SHP77 treated with DMSO at 0.1 percent for 48 hours (cell line): Measurements from ENCODE around the gene OMA1.

ENCODE experiments used
- DNase-seq: peaks from one replicate; lab custom pipeline; 2025; lab: John Stamatoyannopoulos, UW

The OMA1 gene

GRCh38 chr1:58459911-58460310 lies 86.6 kb downstream of the OMA1 start:
- DNase-seq = no peak

- DNase-seq = no peak
Observed at GRCh38 chr1:58457023-58457635, 89.4 kb downstream of the OMA1 start.

DNA sequence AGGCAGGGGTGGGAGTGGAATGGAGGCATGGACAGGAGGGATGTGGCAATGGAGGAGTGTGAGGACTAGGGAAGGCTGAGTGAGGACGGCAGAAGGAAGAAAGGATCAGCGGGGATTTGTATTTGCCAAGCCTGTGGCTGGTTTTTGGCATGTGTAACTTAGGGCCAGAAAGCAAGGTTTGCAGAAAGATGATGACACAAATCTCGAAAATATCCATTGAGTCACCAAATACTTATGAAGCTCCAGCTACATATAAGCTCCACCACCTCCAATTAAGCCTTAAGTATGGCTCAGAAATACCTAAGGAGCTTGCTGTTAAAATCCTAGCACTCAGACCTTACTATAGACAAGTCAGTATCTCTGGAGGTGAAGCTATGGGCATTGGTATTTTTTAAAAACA lies 90.1 kb downstream of the OMA1 start:
- no peak for DNase-seq

DNA sequence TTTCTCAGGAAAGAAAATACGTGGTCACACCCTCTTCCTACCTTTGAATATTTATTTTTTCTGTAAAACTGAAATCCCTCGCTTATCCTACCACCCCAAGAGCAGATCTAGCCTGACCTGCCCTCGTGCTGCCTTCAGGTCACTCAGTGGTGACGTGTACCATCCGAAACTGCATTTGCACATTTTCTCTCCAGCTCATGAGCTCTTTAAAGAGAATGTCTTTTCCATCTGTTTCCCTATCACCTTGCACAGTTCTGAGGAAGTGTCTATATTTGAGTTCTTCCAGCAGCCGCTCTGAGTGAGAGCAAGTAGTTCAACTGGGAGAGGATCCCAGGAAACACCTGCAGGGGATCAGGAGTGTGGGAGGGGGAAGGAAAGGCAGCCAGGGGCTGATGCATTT lies 91.7 kb downstream of the OMA1 start:
- no peak for DNase-seq

- no peak for DNase-seq
Observed at GRCh38 chr1:58454385-58454784, 92.1 kb downstream of the OMA1 start.

- no peak for DNase-seq
Observed at GRCh38 chr1:58451560-58452191, 94.8 kb downstream of the OMA1 start.

DNA sequence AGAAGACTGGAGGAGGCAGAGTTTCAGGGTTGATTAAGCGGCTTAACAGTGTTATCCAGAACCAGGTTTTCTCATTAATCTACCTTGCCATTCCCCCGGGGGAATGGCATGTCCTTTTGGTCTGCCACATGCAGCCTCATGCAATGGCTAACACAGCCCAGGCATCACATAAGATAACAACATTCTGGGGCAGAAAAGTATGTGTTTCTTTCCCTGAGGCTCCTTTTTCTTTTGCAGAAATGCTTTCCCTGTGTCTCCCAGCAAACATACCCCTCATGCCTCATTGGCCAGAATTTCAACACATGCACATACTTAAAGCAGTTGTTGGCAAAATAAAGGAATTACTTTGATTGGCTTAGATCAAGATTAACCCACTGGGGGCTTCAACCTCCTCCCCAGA lies 98.6 kb downstream of the OMA1 start:
- no peak for DNase-seq

DNA sequence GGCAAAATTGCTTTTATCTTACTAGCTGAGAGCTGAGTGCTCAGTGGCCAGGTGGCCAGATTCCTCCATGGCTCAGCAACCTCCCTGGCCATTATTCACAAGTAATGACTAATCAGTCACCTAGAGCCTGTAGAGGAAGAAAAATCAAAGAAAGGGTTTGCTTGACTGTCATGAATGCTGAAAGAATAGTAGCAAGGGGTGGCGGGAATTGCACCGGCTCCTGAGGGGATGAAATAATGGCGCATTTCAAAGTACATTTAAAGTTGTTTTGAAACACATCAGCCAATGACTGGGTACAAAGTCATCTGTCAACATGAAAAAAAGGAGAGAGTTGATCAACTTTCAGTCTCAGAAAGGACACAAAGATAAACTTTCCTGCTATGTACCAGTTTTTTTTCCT lies 99.5 kb downstream of the OMA1 start:
- no peak for DNase-seq

- DNase-seq = no peak
Observed at GRCh38 chr1:58446368-58446767, 100.2 kb downstream of the OMA1 start.

- no peak for DNase-seq
Observed at GRCh38 chr1:58443986-58444868, 102.3 kb downstream of the OMA1 start.

DNA sequence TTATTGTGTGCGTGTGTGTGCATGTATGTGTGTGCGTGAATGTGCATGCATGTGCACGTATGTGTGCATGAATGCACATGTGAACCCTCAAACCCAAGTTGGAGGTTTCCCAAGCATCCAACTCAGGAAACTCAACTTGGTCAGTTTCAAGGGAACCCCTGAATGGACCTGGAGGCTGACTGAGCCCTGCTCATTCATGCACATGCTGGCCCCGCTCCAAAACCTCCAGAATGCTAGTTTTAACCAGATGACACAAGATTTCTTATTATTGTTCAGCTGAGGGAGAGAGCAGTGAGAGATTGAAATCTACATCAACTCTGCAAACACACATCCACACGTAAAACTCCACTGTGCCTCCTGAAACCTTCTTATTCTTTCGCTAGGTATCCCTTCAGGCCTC lies 104.4 kb downstream of the OMA1 start:
- no peak for DNase-seq

DNA sequence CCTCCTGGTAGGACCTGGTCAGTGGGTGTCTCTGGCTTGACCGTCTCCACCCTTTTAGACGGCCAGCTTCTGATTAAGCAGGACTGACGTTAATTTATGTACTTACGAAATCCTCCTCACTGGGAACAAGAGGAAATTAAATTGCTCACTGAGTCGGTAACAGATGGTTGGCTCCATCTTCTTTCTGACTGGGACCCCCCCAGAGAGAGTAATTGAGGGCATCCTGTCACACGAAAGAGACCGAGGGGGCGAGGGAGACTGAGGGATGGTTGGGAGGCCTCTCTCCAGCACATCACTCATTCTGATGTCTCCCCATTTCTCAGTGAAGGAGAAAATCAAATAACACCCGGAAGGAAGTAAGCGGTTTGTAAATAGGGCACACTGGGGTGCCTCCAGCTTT lies 104.8 kb downstream of the OMA1 start:
- DNase-seq = no peak

DNA sequence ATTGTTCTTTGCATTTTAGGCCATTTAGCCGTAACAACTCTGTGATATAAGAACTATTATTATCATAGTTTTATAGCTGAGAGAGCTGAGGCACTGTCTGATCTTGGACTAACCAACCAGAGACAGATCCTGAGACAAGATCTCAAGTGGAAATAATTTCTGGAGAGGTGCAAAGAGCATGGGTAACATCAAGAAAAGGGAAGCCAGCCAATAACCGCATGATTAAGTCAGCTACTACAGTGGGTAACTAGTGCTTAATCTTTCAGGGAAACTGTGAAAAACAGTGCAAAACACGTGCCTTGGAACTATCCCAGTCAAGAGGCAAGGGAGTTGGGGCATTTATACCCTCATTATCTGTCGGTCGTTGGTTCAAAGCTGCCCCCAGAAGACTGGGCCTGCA lies 105.8 kb downstream of the OMA1 start:
- DNase-seq = no peak

- no peak for DNase-seq
Observed at GRCh38 chr1:58439946-58440345, 106.6 kb downstream of the OMA1 start.

GRCh38 chr1:58438468-58438867 lies 108.1 kb downstream of the OMA1 start:
- no peak for DNase-seq

DNA sequence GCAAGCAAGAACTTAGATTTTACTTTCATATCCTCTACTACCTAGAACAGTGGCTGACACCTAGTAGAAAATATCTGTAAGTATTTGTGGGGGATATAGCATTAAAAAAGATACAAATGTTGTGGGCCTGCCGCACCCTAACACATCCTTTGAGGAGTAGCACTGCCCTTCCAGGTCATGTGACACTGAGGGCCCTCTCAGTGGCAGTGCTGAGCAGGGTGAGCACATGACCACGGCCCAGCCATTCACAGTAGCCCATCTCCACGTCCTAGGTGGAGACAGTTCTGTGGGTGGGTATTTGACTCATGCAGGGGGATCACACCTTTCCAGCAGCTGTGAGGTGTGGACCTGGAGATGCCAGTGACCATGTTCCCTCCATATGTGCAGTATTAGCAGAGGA lies 108.9 kb downstream of the OMA1 start:
- no peak for DNase-seq

DNA sequence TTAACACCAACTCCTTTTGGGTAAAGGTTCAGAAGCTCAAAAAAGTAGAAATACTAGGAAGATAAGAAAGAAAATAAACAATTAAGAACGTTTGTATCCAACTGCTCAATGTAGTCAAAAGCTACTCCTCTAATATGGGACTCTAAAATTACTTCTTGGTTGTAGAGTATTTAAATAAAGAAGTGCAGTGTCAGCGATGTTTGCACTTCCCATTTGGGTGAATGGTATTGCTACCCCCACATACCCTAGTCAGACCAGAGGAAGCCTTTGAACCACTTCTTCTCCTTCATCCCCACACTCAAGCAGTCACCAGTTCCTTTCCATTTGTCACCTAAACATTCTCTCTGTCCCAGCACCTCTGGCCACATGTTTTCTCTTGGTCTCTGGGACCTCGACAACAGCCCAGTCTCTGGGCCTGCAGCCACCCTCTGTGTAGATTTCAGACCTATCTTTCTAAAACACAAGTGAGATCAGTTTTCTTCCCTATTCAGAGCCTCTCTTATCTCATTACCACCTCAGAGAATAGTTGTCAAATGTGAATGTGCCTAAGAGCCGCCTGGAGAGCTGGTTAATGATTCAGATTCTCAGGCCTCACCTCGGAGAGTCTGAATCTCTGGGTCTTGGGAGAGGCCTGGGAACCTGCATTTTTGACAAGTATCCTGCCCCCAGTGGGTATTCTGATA lies 109.8 kb downstream of the OMA1 start:
- no peak for DNase-seq

DNA sequence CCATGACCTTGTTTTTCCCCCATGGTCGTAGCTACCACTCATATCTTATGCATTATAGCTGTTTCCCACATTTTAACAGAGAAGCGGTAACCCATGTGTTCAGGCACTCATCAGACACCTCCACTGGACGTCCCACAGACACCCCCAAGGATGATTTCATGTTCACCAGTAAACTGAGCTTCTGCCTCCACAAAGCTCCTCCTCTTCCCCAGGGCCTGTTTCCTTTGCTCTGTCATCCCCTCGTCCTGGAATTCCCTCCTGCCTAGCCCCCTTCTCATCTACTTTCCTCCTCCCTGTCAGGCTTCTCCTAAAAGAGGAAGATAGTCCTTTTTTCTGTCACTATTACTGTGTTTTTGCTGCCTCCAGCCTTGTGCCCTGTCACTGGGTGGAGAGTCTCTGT lies 111.2 kb downstream of the OMA1 start:
- no peak for DNase-seq

DNA sequence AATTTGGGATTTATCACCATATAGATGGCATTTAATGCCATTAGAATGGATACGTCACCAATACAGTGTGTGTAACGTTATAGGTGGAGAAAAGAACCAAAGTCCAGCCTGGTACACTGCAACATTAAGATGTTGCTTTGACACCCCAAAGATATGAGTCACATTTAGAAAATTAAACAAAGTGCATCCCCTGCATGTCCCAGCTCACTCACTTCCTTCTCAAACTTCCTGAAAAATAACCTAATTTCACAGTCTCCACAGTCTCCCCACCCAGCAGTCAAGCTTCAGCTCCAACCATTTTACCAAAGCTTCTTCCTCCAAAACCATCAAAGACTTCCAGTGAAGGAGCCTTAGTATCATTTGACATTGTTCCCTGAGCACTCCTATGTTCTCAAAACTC lies 111.9 kb downstream of the OMA1 start:
- no peak for DNase-seq

- DNase-seq = no peak
Observed at GRCh38 chr1:58434181-58434580, 112.3 kb downstream of the OMA1 start.

DNA sequence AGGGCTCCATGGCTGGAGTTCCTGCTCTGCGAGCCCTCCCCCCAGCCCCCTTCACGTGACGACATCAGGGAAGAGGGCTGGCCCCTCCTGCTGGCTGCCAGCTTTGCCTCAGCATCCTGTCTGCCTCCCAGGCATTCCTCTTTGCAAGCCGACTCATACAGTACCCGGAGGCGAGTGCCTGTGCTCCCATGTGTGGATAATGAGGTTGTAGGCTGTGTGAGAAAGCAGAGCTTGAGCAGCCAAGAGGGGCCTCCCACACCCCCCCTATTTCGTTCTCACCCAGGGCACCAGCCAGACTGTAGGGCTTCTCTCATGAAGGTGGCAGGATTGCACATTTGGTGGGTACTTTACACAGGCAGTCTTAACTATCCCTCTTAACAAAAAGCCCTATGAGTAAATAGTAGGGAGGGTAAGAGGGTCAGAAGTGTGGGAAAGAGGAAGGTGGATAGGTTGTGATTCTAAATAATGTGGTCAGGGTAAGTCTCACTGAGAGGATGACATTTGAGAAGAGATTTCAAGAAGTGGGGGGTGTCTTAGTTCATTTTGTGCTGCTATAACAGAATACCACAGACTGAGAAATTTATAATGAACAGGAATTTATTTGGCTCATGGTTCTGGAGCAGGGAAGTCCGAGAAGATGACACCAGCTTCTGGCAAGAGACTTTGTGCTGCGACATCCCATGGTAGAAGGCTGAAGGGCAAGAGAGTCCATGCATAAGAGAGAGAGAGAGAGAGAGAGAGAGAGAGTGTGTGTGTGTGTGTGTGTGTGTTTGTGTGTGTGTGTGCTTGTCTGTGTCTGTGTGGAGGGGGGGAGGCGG lies 113.5 kb downstream of the OMA1 start:
- DNase-seq = no peak
